ENCODE results near the gene FAM193A.
A peak's percentile ranks its signal among the peaks of the same experiment; 100 is the strongest.

The FAM193A gene

DNA sequence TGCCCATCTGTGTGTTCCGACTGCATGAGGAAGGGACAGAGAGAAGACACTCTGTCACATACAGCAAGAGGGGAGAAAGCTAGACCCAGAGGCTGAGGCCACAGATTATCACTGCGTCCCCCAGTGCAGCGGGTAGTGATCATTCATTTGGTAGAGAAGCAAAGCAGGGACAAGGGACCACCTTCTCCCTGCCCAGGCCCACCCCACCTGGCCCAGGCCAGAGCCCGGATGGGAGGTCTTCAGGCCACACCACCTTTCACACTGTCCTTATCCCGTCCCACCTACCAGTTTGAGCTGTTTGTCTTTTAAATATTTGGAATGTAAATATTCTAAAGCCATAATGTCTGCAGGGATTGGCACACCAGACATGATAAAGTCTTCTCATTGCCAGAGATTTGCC, 209.1 kb downstream of the FAM193A start:
- no peak overlapping the region for H3K27ac ChIP-seq (ENCODE audit: low read depth, low read length)
- peak overlapping the region; percentile 29 for H3K23ac ChIP-seq (ENCODE audit: low read length)
- H3K56ac ChIP-seq (ENCODE audit: low read length): no peak overlapping the region
- H3K4ac ChIP-seq (ENCODE audit: low read depth, low read length): no peak overlapping the region
- no peak overlapping the region for H3K18ac ChIP-seq (ENCODE audit: low read length)
- DNase-seq: no peak
- H3K36me3 ChIP-seq (ENCODE audit: control insufficient read depth, insufficient read depth, low read length): peaks cover 6% of the 10 kb centered on the region
- H3K4me2 ChIP-seq (ENCODE audit: low read length): no peak overlapping the region
- H3K4me1 ChIP-seq (ENCODE audit: control insufficient read depth, low read depth, low read length): no peaks in the 10 kb centered on the region
- H2BK5ac ChIP-seq (ENCODE audit: low read length): no peak overlapping the region
- no peaks in the 10 kb centered on the region for H3K79me2 ChIP-seq (ENCODE audit: control insufficient read depth, insufficient read depth, low read length)
- H3K79me1 ChIP-seq (ENCODE audit: low read length): peaks cover 2% of the 10 kb centered on the region
- H2AK5ac ChIP-seq (ENCODE audit: low read length): no peak overlapping the region
- no peak overlapping the region for H4K5ac ChIP-seq (ENCODE audit: low read length)
- no peak overlapping the region for H4K8ac ChIP-seq (ENCODE audit: low read depth, low read length)
- no CpG with 5 or more reads among the region's 5 CpGs for WGBS (ENCODE audit: extremely low coverage, insufficient coverage, low lambda C conversion rate)
- no peak overlapping the region for H3K9ac ChIP-seq (ENCODE audit: low read length)
- H3K27me3 ChIP-seq (ENCODE audit: insufficient read depth, low read length, poor library complexity): no peaks in the 10 kb centered on the region
- H2BK15ac ChIP-seq (replicated peaks; ENCODE audit: low read depth): no peak overlapping the region
- no peak overlapping the region for H3K4me3 ChIP-seq (ENCODE audit: low read length)
- no peak overlapping the region for H2BK120ac ChIP-seq (ENCODE audit: low read depth, low read length)

DNA sequence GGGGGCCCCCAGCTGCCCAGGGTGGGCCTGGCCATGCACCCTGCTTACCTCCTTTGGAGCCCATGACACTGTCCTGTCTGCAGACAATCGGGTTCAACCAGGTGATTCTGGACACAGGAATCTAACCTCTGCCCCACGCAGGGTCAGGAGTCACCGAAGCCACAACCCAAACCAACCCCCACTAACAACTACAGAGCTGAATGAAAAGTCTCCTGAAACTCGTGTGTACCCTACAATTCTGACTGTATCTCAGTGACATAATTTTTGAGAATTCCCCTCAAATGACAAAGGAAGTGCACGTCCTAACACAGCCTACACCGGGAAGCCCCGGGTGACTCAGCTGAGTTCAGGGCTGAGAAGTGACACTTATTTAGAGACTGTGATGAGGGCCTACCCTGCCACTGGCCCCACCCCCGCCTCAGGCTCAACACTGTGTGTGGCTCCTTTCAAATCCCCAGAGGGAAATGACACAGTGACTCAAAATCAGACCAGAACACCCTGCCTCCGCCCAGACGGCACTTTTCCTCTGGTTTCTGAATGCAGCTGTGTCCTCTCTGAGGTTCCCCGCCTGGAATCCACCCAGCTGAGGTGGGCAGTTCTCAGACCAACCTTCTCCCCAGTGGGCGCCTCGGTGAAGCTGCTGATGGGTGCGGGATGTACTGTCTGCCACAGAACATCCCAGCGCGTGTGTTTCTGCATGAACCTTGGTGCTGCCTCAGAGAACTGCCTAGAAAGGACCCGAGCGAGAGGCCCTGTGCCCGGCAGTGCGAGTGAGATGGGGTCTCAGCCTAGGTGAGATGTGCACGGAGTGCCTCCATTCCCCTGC, 209.7 kb downstream of the FAM193A start:
- Histone ChIP-seq H2BK5ac (ENCODE audit: low read length) (no peak overlapping the region), H3K79me2 (ENCODE audit: control insufficient read depth, insufficient read depth, low read length) (no peaks in the 10 kb centered on the region), H3K36me3 (ENCODE audit: control insufficient read depth, insufficient read depth, low read length) (peaks cover 6% of the 10 kb centered on the region), H3K23ac (ENCODE audit: low read length) (no peak overlapping the region), H3K18ac (ENCODE audit: low read length) (no peak overlapping the region), H3K27me3 (ENCODE audit: insufficient read depth, low read length, poor library complexity) (no peaks in the 10 kb centered on the region), H3K79me1 (ENCODE audit: low read length) (peaks cover 5% of the 10 kb centered on the region), H4K5ac (ENCODE audit: low read length) (no peak overlapping the region), H3K27ac (ENCODE audit: low read depth, low read length) (no peak overlapping the region), H2AK5ac (ENCODE audit: low read length) (no peak overlapping the region), H4K8ac (ENCODE audit: low read depth, low read length) (no peak overlapping the region), H3K9ac (ENCODE audit: low read length) (no peak overlapping the region), H3K4me1 (ENCODE audit: control insufficient read depth, low read depth, low read length) (no peaks in the 10 kb centered on the region), H2BK15ac (replicated peaks; ENCODE audit: low read depth) (no peak overlapping the region), H3K4ac (ENCODE audit: low read depth, low read length) (no peak overlapping the region), H3K56ac (ENCODE audit: low read length) (no peak overlapping the region), H3K4me3 (ENCODE audit: low read length) (no peak overlapping the region), H2BK120ac (ENCODE audit: low read depth, low read length) (no peak overlapping the region), H3K4me2 (ENCODE audit: low read length) (no peak overlapping the region)
- no peak for DNase-seq
- no CpG with 5 or more reads among the region's 21 CpGs for WGBS (ENCODE audit: extremely low coverage, insufficient coverage, low lambda C conversion rate)

DNA sequence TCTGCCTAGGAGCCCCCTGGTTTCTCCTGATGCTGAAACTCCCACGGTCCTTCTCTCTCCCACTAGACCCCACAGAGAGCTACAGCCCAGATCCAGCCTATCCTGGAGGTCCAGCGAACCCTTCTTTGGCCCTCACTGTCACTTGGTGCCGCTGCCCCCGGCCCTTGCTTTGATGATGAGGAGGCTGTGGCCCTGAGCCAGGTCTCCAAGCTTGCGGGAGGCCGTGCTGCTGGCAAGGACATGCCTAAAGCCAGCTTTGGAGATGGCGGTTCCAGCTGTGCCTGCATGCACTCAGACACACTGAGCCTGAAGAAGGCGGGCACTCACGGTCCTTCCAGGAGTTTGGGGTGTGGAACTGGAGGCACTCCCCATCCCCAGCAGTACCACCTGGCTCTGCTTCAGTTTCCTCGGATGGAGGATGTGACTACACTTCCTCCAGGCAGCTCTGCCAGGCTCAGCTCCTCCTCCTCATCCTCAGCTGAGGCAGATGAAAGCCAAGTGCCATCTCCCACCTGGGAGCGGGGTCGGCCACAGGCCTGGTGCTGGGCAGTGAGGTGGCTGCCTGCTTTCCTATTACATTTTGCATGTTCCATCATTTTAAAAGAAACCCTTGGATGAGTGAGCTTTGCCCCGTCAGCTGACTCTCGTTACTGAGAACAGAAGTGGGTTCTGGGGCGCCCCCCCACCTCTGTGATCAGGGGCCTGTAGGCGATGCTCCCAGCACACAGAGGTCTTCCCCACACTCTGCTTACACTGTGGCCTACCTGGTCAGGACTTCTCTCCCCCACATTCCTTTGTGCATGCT, 210.6 kb downstream of the FAM193A start:
- no peaks in the 10 kb centered on the region for H3K27me3 ChIP-seq (ENCODE audit: insufficient read depth, low read length, poor library complexity)
- H4K8ac ChIP-seq (ENCODE audit: low read depth, low read length): no peak overlapping the region
- H2BK120ac ChIP-seq (ENCODE audit: low read depth, low read length): no peak overlapping the region
- H3K4ac ChIP-seq (ENCODE audit: low read depth, low read length): no peak overlapping the region
- peaks cover 6% of the 10 kb centered on the region for H3K36me3 ChIP-seq (ENCODE audit: control insufficient read depth, insufficient read depth, low read length)
- H3K4me1 ChIP-seq (ENCODE audit: control insufficient read depth, low read depth, low read length): no peaks in the 10 kb centered on the region
- no peak overlapping the region for H2BK5ac ChIP-seq (ENCODE audit: low read length)
- WGBS (ENCODE audit: extremely low coverage, insufficient coverage, low lambda C conversion rate): no CpG with 5 or more reads among the region's 16 CpGs
- no peak overlapping the region for H3K9ac ChIP-seq (ENCODE audit: low read length)
- H2BK15ac ChIP-seq (replicated peaks; ENCODE audit: low read depth): no peak overlapping the region
- H3K79me2 ChIP-seq (ENCODE audit: control insufficient read depth, insufficient read depth, low read length): no peaks in the 10 kb centered on the region
- no peak overlapping the region for H3K18ac ChIP-seq (ENCODE audit: low read length)
- H3K27ac ChIP-seq (ENCODE audit: low read depth, low read length): no peak overlapping the region
- H2AK5ac ChIP-seq (ENCODE audit: low read length): no peak overlapping the region
- H4K5ac ChIP-seq (ENCODE audit: low read length): no peak overlapping the region
- H3K4me2 ChIP-seq (ENCODE audit: low read length): no peak overlapping the region
- no peak for DNase-seq
- peaks cover 5% of the 10 kb centered on the region for H3K79me1 ChIP-seq (ENCODE audit: low read length)
- H3K56ac ChIP-seq (ENCODE audit: low read length): no peak overlapping the region
- no peak overlapping the region for H3K4me3 ChIP-seq (ENCODE audit: low read length)
- H3K23ac ChIP-seq (ENCODE audit: low read length): no peak overlapping the region

DNA sequence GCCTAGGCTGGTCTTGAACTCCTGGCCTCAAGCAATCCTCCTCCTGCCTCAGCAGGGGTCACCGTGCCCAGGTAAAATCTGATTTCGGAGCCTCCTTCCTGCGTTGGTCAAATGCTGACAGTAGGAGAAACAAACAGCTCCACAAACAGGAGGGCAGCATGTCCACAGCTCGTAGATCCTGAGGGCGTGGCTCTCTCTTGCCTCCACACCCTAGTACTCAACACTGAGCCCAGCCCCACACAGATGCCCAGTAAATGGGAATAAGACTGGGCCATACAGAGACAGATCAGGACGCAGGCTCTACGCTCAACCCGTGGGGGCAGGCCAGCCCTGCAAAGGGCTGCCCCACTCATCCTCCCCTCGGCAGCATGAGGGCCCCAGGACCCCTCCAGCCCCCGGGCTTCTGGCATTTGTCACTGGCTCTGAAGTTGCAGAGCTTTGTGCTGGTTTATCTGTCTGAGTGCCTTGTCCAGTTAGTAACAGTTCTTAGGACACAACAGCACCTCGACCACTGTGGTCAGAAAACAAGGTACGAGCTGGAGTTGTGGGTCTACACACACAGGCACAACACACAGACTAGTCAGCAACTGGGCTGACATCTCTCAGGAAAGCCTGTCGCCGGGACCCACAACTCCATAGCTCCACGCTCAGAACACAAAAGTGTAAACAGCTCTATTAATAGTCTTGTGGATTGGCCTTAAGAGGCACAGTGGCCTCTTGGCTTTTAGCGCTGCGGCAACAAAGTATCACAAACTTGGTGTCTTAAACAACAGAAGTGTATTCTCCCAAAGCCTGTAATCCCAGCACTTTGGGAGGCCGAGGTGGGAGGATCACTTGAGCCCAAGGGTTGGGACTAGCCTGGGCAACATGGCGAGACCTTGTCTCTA, 214.5 kb downstream of the FAM193A start:
- Histone ChIP-seq H2BK5ac (ENCODE audit: low read length) (no peak overlapping the region), H3K23ac (ENCODE audit: low read length) (no peak overlapping the region), H3K79me2 (ENCODE audit: control insufficient read depth, insufficient read depth, low read length) (peaks cover 6% of the 10 kb centered on the region), H3K18ac (ENCODE audit: low read length) (no peak overlapping the region), H4K5ac (ENCODE audit: low read length) (no peak overlapping the region), H3K27me3 (ENCODE audit: insufficient read depth, low read length, poor library complexity) (no peaks in the 10 kb centered on the region), H3K56ac (ENCODE audit: low read length) (no peak overlapping the region), H3K4ac (ENCODE audit: low read depth, low read length) (no peak overlapping the region), H2BK15ac (replicated peaks; ENCODE audit: low read depth) (no peak overlapping the region), H2BK120ac (ENCODE audit: low read depth, low read length) (no peak overlapping the region), H3K4me3 (ENCODE audit: low read length) (no peak overlapping the region), H3K4me2 (ENCODE audit: low read length) (no peak overlapping the region), H3K36me3 (ENCODE audit: control insufficient read depth, insufficient read depth, low read length) (peaks cover 4% of the 10 kb centered on the region), H3K79me1 (ENCODE audit: low read length) (peaks cover 14% of the 10 kb centered on the region), H4K8ac (ENCODE audit: low read depth, low read length) (no peak overlapping the region), H2AK5ac (ENCODE audit: low read length) (no peak overlapping the region), H3K4me1 (ENCODE audit: control insufficient read depth, low read depth, low read length) (peaks cover 3% of the 10 kb centered on the region), H3K27ac (ENCODE audit: low read depth, low read length) (no peak overlapping the region), H3K9ac (ENCODE audit: low read length) (no peak overlapping the region)
- no peak for DNase-seq
- WGBS (ENCODE audit: extremely low coverage, insufficient coverage, low lambda C conversion rate): no CpG with 5 or more reads among the region's 19 CpGs

DNA sequence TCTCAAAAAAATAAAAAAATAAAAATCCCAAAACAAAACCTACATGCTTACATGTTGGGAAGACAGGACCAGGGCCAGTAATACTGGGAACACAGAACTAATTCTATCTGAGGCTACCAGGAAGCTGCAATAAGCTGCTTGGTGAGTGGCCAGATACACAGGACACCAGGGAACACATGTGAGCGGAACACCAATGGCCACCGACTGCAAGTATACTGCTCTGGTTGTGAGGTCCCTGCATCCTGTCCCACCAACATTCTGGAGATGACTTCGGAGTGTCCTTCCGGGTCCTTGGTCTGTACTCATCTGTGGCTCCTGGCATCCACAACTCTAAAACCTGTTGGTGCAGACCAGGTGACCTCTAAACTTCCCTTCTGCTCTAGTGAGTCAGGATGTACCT, 217.0 kb downstream of the FAM193A start:
- DNase-seq: no peak
- H3K4me3 ChIP-seq (ENCODE audit: low read length): no peak overlapping the region
- no CpG with 5 or more reads among the region's 4 CpGs for WGBS (ENCODE audit: extremely low coverage, insufficient coverage, low lambda C conversion rate)
- H3K18ac ChIP-seq (ENCODE audit: low read length): no peak overlapping the region
- no peak overlapping the region for H2BK5ac ChIP-seq (ENCODE audit: low read length)
- H4K8ac ChIP-seq (ENCODE audit: low read depth, low read length): no peak overlapping the region
- H3K9ac ChIP-seq (ENCODE audit: low read length): no peak overlapping the region
- no peaks in the 10 kb centered on the region for H3K27me3 ChIP-seq (ENCODE audit: insufficient read depth, low read length, poor library complexity)
- H3K79me1 ChIP-seq (ENCODE audit: low read length): peaks cover 14% of the 10 kb centered on the region
- no peak overlapping the region for H2AK5ac ChIP-seq (ENCODE audit: low read length)
- no peak overlapping the region for H4K5ac ChIP-seq (ENCODE audit: low read length)
- H2BK120ac ChIP-seq (ENCODE audit: low read depth, low read length): no peak overlapping the region
- H3K79me2 ChIP-seq (ENCODE audit: control insufficient read depth, insufficient read depth, low read length): peaks cover 6% of the 10 kb centered on the region
- no peak overlapping the region for H3K4me2 ChIP-seq (ENCODE audit: low read length)
- no peak overlapping the region for H3K27ac ChIP-seq (ENCODE audit: low read depth, low read length)
- H3K4ac ChIP-seq (ENCODE audit: low read depth, low read length): no peak overlapping the region
- H3K23ac ChIP-seq (ENCODE audit: low read length): no peak overlapping the region
- no peak overlapping the region for H2BK15ac ChIP-seq (replicated peaks; ENCODE audit: low read depth)
- peaks cover 5% of the 10 kb centered on the region for H3K4me1 ChIP-seq (ENCODE audit: control insufficient read depth, low read depth, low read length)
- peak overlapping the region; percentile 42 for H3K56ac ChIP-seq (ENCODE audit: low read length)
- no peaks in the 10 kb centered on the region for H3K36me3 ChIP-seq (ENCODE audit: control insufficient read depth, insufficient read depth, low read length)

Measured in mesendoderm (in vitro differentiated cells).